GM18498 (cell line): ENCODE results near the gene SAYSD1.

ENCODE experiments used
- ATAC-seq: cut with Tn5 transposase; IDR thresholded peaks from one replicate; pipeline ENCODE4 v1.9.1; 2021; ENCODE audit warnings: mild to moderate bottlenecking, moderate library complexity; ENCODE audit not compliant: unreplicated experiment

Gene SAYSD1

GRCh38 chr6:39058471-39059147, 56.4 kb downstream of the SAYSD1 start:
- no peak for ATAC-seq

- no peak for ATAC-seq
Measured at GRCh38 chr6:39057251-39058155, 57.5 kb downstream of the SAYSD1 start.

- ATAC-seq, result no peak
Measured at GRCh38 chr6:39056681-39057080, 58.3 kb downstream of the SAYSD1 start.

GRCh38 chr6:39056191-39056590, 58.8 kb downstream of the SAYSD1 start:
- no peak for ATAC-seq

- ATAC-seq, result no peak
Measured at GRCh38 chr6:39055661-39056060, 59.3 kb downstream of the SAYSD1 start.

- no peak for ATAC-seq
Measured at GRCh38 chr6:39054577-39055142, 60.3 kb downstream of the SAYSD1 start.
